Neutrophil (primary cell): ENCODE measurements around the gene C10orf105.

Experiments
- H3K27ac ChIP-seq: fragments of 200-600 bp; sonication (generic); 2 replicates; pipeline ENCODE4 v1.5.1; 2016; ENCODE audit warnings: mild to moderate bottlenecking, moderate library complexity
- H3K27me3 ChIP-seq: fragments of 200-600 bp; sonication (generic); 2 replicates; pipeline ENCODE4 v1.6.0; 2016; ENCODE audit warnings: mild to moderate bottlenecking
- H3K36me3 ChIP-seq: fragments of 200-600 bp; sonication (generic); 2 replicates; pipeline ENCODE4 v1.5.1; 2017
- H3K4me1 ChIP-seq, 2 experiments: fragments of 200-600 bp in 1 of 2; sonication (generic) in 1 of 2; 1 replicate in 1 of 2; 2 replicates in 1 of 2; pipeline versions ENCODE4 v1.5.1 to v1.6.1; 2013 to 2016; ENCODE audit warnings: low read depth in 1 of 2, low read length in 1 of 2, mild to moderate bottlenecking in 1 of 2, moderate library complexity in 1 of 2; ENCODE audit not compliant: control insufficient read depth in 1 of 2, insufficient read depth in 1 of 2
- H3K4me3 ChIP-seq, 2 experiments: fragments of 200-600 bp in 1 of 2; sonication (generic) in 1 of 2; 1 replicate in 1 of 2; 2 replicates in 1 of 2; pipeline ENCODE4 v1.5.1; 2013 to 2016; ENCODE audit warnings: low read depth in 1 of 2, low read length in 1 of 2, mild to moderate bottlenecking in 1 of 2, moderate library complexity in 1 of 2
- H3K9me3 ChIP-seq: fragments of 200-600 bp; sonication (generic); 2 replicates; pipeline ENCODE4 v1.5.1; 2016
- CTCF ChIP-seq: fragments of 200-600 bp; sonication (generic); IDR thresholded peaks from 2 replicates; pipeline ENCODE4 v1.5.1; 2016; ENCODE audit warnings: antibody characterized with exemption

C10orf105 gene, protein sequence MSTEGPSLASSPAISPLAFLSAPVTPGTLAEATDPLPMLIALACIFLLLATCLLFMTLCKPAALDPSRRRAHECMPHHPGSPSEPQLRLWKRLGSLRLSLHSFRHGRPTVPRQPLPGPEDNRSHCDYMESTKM

GRCh38 chr10:71719464-71720201 is at the start of gene C10orf105:
C10orf105 (minus strand) TSS chr10:71719778; CDS start chr10:71716337, 3,441 bp downstream.
- TF ChIP-seq CTCF: no peak
- Histone ChIP-seq H3K27ac (peak within 1 kb of the TSS; percentile 31), H3K36me3 (no peaks in the 10 kb centered on the region), H3K4me1 (peaks cover 30 to 38% of the 10 kb centered on the region in 2 experiments), H3K27me3 (no peaks in the 10 kb centered on the region), H3K4me3 (no peak within 1 kb of the TSS), H3K9me3 (no peaks in the 10 kb centered on the region)

- TF ChIP-seq CTCF: no peak
- H3K4me3 ChIP-seq: peak overlapping the region; percentile 99 to 100
- peaks cover 97% of the 10 kb centered on the region for H3K36me3 ChIP-seq
- peaks cover 80 to 97% of the 10 kb centered on the region in 2 experiments for H3K4me1 ChIP-seq
- H3K27ac ChIP-seq: peak overlapping the region; percentile 99
- no peaks in the 10 kb centered on the region for H3K9me3 ChIP-seq
- no peaks in the 10 kb centered on the region for H3K27me3 ChIP-seq
Measured at GRCh38 chr10:71767420-71768035, 48.0 kb upstream of the C10orf105 start.

GRCh38 chr10:71766717-71767419 is 47.3 kb upstream of the C10orf105 start:
- no peaks in the 10 kb centered on the region for H3K9me3 ChIP-seq
- peaks cover 99% of the 10 kb centered on the region for H3K36me3 ChIP-seq
- TF ChIP-seq CTCF: no peak
- H3K27ac ChIP-seq: peak overlapping the region; percentile 99
- H3K4me3 ChIP-seq: peak overlapping the region; percentile 99 to 100
- H3K27me3 ChIP-seq: no peaks in the 10 kb centered on the region
- peaks cover 87 to 100% of the 10 kb centered on the region in 2 experiments for H3K4me1 ChIP-seq

GRCh38 chr10:71765906-71766716 is 46.5 kb upstream of the C10orf105 start:
- H3K36me3 ChIP-seq: peaks cover 99% of the 10 kb centered on the region
- no peaks in the 10 kb centered on the region for H3K27me3 ChIP-seq
- peak overlapping the region; percentile 99 for H3K27ac ChIP-seq
- TF ChIP-seq CTCF: no peak
- no peaks in the 10 kb centered on the region for H3K9me3 ChIP-seq
- peaks cover 94 to 100% of the 10 kb centered on the region in 2 experiments for H3K4me1 ChIP-seq
- peak overlapping the region; percentile 99 to 100 for H3K4me3 ChIP-seq
